Transverse colon (tissue), 3 donors: ENCODE data around the gene FAM72B.
"Not testable (repeated sequence)": the region's sequence is repeated elsewhere in the genome, so short reads cannot be mapped to it uniquely, and the experiment has no call there.

ENCODE experiments used
- EP300 ChIP-seq: sonication (generic); formaldehyde crosslinking; IDR thresholded peaks from one replicate; pipeline ENCODE4 v1.6.1; 2017; ENCODE audit warnings: antibody characterized with exemption, low read depth
- POLR2A ChIP-seq: fragments of 450-650 bp; IDR thresholded peaks from one replicate; pipeline ENCODE4 v1.6.1; 2016; ENCODE audit warnings: antibody characterized with exemption, mild to moderate bottlenecking, moderate library complexity
- TF ChIP-seq, protein P1 (sequence below), 5 experiments: fragments of 200-600 bp in 3 of 5; fragments of 450-650 bp in 2 of 5; sonication (generic) in 3 of 5; IDR thresholded peaks; 1 replicate in 2 of 5; 2 replicates in 3 of 5; pipeline ENCODE4 v1.5.1; 2016 to 2017; ENCODE audit warnings: antibody characterized with exemption in 5 of 5, inconsistent platforms in 3 of 5, mild to moderate bottlenecking in 2 of 5, moderate library complexity in 1 of 5

DNA sequence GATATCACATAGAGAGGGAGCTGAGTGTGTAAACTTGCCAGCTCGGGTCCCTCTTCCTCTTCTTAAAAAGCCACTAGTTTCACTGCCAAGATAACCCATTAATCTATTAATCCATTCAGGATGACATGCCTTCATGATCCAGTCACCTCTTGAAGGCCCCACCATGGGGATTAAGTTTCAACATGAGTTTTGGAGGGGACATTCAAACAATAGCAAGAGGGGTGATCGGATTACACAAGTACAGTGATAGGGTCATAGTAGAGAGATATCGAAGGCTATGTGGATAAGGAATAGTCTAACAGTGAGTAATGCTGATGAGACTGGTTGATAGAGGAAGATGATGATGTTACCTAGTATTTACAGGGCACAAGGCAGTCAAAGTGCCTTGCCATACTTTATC is 18.8 kb upstream of the FAM72B start:
- TF ChIP-seq, protein P1, sequence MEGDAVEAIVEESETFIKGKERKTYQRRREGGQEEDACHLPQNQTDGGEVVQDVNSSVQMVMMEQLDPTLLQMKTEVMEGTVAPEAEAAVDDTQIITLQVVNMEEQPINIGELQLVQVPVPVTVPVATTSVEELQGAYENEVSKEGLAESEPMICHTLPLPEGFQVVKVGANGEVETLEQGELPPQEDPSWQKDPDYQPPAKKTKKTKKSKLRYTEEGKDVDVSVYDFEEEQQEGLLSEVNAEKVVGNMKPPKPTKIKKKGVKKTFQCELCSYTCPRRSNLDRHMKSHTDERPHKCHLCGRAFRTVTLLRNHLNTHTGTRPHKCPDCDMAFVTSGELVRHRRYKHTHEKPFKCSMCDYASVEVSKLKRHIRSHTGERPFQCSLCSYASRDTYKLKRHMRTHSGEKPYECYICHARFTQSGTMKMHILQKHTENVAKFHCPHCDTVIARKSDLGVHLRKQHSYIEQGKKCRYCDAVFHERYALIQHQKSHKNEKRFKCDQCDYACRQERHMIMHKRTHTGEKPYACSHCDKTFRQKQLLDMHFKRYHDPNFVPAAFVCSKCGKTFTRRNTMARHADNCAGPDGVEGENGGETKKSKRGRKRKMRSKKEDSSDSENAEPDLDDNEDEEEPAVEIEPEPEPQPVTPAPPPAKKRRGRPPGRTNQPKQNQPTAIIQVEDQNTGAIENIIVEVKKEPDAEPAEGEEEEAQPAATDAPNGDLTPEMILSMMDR (IDR thresholded peaks at IDR 0.05) = not testable (repeated sequence)
- TF ChIP-seq EP300, POLR2A: not testable (repeated sequence)
